GM12878 (cell line): ENCODE results near the gene CLEC2L.

ENCODE experiments used
- SUZ12 ChIP-seq: fragments of 200-600 bp; sonication (generic); IDR thresholded peaks from one replicate; pipeline ENCODE4 v1.6.1; 2018; ENCODE audit warnings: antibody characterized with exemption, mild to moderate bottlenecking; ENCODE audit not compliant: unreplicated experiment
- TF ChIP-seq, protein P1 (sequence below): IDR thresholded peaks from 2 replicates; pipeline ENCODE4 v1.6.1; 2011; ENCODE audit warnings: borderline replicate concordance, low read depth, mild to moderate bottlenecking, moderate library complexity, low read length; ENCODE audit not compliant: insufficient read depth, poor library complexity, severe bottlenecking

DNA sequence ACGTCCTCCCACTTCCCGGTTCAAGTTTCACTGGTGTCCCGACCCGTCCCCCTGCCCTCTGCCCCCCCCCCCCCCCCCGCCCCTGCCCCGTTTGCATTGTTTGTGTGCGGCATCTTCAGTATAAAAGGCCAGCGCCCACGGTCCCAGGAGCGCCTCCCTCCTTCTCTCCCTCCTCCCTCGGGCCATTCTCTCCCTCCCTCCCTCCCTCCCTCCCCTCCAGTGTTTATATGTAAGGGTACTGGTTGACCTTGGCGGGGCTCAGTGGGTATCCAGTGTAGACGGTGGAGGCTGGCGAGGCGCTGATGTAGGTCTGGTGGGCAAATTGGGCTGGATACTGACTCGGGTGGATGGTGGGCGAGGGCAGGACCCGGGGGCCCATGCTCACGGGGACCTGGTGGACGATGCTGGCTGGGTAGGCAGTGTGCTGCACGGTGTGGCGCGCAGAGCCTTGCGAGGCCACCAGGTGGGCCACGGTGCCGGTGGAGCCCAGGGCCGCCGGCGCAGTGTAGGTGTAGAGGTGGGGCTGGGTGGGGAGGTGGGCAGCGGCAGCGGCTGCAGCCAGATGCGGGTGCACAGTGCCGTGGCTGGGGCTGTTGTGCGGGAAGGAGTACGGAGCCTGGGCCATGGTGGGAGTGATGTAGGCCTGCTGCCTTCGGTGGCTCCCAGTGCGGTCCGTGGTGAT lies 49.4 kb downstream of the CLEC2L start:
- TF ChIP-seq, protein P1, sequence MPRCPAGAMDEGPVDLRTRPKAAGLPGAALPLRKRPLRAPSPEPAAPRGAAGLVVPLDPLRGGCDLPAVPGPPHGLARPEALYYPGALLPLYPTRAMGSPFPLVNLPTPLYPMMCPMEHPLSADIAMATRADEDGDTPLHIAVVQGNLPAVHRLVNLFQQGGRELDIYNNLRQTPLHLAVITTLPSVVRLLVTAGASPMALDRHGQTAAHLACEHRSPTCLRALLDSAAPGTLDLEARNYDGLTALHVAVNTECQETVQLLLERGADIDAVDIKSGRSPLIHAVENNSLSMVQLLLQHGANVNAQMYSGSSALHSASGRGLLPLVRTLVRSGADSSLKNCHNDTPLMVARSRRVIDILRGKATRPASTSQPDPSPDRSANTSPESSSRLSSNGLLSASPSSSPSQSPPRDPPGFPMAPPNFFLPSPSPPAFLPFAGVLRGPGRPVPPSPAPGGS: no peak
- TF ChIP-seq SUZ12: no peak
